SH-SY5Y (cell line): ENCODE results near the gene GBP6.

ENCODE experiments used
- GATA2 ChIP-seq: IDR thresholded peaks from 2 replicates; pipeline ENCODE4 v1.6.1; 2011; ENCODE audit warnings: mild to moderate bottlenecking, low read depth, low read length
- GATA3 ChIP-seq: IDR thresholded peaks from 2 replicates; pipeline ENCODE4 v1.6.1; 2011; ENCODE audit warnings: low read depth, mild to moderate bottlenecking, low read length, moderate library complexity

GRCh38 chr1:89382479-89382878, 18.6 kb downstream of the GBP6 start:
- no peak for TF ChIP-seq GATA2
- no peak for TF ChIP-seq GATA3
